ENCODE data around the gene ACTG1.
A peak's percentile ranks its signal among the peaks of the same experiment; 100 is the strongest.

ACTG1 gene

DNA sequence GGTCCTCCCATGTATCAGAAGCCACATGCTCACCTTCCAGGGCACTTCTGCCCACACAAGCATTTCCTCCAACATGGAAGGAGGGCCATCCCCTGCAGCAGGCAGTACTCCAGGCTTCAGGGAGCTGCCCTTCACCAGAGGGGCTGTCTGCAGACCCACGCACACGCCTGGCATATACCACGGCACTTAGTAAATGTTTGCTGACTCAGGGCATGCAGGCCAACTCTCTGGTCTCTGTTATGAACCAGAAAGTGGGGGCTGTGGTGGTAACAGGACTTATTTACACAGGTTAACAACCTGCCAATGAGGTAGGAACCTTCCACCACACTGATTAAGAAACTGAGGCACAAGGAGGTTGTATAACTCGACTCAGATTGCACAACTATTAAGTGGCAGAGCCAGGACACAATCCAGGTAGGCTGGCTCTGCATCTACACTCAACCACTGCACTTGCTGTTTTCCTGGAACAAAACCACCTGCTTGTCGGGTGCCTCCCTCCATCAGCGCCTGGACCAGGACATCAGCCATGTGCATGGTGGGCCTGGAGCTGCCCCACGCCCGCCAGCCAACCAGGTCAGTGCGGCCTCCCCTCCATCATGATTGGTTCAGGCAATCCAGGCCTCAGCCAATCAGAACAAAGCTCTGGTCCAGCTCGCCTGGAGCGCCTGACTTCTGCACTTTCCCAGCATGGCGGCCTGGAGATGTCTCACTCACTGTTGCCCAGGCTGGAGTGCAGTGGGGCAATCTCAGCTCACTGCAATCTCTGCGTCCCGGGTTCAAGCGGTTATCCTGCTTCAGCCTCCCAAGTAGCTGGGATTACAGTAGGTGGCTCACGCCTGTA, 19.2 kb downstream of the ACTG1 start:
- peaks cover 13% of the 10 kb centered on the region for H3K4me1 ChIP-seq

GRCh38 chr17:81492706-81493105, 19.9 kb downstream of the ACTG1 start:
- in situ Hi-C loops (cut with MboI; ENCODE audit: low sequenced_read_pairs), result no loop called here
- H3K9me3 ChIP-seq, result no peaks in the 10 kb centered on the region
- DNase-seq (ENCODE audit: low spot score in 2 of 2), result no peak
- H3K4me3 ChIP-seq, result no peak overlapping the region
- H3K4me1 ChIP-seq, result peaks cover 19% of the 10 kb centered on the region
- H3K27me3 ChIP-seq (ENCODE audit: low read depth), result no peaks in the 10 kb centered on the region
- H3K36me3 ChIP-seq (replicated peaks), result no peaks in the 10 kb centered on the region

More for the DNA sequence above, 19.2 kb downstream of the ACTG1 start:
- H3K9me3 ChIP-seq, result no peaks in the 10 kb centered on the region
- DNase-seq (ENCODE audit: low spot score in 2 of 2), result no peak
- H3K4me3 ChIP-seq, result no peak overlapping the region
- H3K36me3 ChIP-seq (replicated peaks), result no peaks in the 10 kb centered on the region
- H3K27me3 ChIP-seq (ENCODE audit: low read depth), result no peaks in the 10 kb centered on the region
- in situ Hi-C loops (cut with MboI; ENCODE audit: low sequenced_read_pairs), result no loop called here

DNA sequence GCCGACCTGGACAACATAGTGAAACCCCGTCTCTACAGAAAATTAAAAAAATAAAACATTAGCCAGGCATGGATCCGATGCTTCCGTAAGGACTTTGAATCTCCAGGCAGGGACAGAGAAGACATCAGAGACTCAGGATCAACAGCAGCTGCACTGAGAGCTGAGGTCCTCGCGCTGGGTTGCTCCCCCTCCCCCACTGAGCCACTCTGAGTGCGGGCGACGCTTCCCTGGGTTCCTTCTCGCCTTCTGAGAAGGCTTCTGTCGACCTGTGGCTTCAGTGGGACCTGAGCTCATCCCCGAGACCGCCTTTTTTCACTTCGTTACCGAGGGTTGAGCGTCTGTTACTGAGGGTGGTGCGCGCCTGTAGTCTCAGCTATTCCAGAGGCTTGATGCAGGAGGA, 20.4 kb downstream of the ACTG1 start:
- no peak overlapping the region for H3K4me3 ChIP-seq
- no peak for DNase-seq (ENCODE audit: low spot score in 2 of 2)
- no peaks in the 10 kb centered on the region for H3K36me3 ChIP-seq (replicated peaks)
- H3K9me3 ChIP-seq, result no peaks in the 10 kb centered on the region
- in situ Hi-C loops (cut with MboI; ENCODE audit: low sequenced_read_pairs), result no loop called here
- H3K4me1 ChIP-seq, result peaks cover 24% of the 10 kb centered on the region
- no peaks in the 10 kb centered on the region for H3K27me3 ChIP-seq (ENCODE audit: low read depth)

DNA sequence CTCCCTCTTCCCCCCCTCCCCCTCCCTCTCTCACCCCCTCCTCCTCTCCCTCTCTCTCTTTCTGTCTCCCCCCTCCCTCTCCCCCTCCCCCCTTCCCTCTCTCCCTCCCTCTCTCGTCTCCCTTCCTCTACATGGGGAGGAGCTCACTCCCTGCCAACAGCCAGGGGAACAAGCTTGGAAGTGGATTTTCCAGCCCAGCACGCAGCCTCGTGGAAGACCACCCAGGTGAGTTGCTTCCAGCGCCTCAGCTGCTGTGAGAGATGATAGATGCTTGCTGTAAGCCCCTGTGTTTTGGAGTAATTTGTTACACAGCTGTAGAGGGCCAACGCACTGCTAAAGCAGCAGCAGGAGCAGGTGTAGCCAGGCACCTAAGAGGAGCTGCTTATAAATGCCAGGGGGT, 20.8 kb downstream of the ACTG1 start:
- Histone ChIP-seq H3K27me3 (ENCODE audit: low read depth) (no peaks in the 10 kb centered on the region), H3K4me3 (no peak overlapping the region), H3K4me1 (peaks cover 28% of the 10 kb centered on the region), H3K9me3 (no peaks in the 10 kb centered on the region), H3K36me3 (replicated peaks) (no peaks in the 10 kb centered on the region)
- in situ Hi-C loops (cut with MboI; ENCODE audit: low sequenced_read_pairs), result no loop called here
- no peak for DNase-seq (ENCODE audit: low spot score in 2 of 2)

GRCh38 chr17:81491181-81491581, 21.4 kb downstream of the ACTG1 start:
- Histone ChIP-seq H3K4me1 (peaks cover 34% of the 10 kb centered on the region), H3K27me3 (ENCODE audit: low read depth) (no peaks in the 10 kb centered on the region), H3K9me3 (no peaks in the 10 kb centered on the region)

DNA sequence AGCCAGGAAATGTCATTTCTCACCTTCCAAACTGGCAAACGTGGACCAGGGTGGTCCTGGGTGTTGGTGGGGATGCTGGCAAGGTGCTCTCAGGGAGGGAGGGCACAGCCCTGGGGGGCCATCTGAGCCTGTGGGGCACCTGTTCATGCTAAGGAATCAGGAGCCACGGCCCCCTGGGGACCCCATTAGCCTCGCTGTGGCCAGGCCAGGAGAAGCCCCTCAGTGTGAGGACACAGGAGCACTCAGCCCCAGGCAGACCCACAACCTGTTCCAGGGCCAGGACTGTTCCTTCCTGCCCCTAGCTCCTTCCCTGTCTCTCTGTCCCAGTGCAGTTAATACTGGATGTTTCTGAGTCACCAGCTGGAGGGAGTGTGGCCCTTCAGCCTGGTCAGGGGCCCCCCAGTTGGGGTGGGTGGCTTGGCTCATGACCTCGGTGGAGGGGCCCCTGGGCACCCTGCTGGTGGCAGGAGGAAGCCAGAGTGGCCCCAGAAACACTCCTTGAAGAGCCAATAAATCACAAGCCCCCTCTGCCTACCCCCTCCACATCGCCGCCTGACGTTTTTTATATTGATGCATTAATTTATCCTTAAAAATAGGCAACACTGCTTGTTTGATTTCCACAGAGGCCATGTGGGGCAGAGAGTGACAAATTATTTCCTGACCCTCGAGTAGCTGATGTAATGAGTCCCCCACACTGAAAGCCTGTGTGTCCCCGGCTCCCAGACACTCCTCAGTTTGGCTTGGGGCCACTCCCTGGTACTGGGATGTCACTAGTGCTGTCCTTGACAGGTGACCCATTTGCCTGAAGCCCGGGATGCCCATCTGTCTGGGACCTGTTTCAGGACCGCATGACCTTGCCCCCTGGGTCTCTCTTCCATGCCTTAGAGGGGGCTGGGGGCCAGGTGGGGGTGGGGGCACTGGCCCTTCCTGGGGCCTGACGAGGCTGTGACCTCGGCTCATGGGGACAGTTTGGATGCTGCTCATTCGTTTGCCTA, 22.3 kb downstream of the ACTG1 start:
- peaks cover 41% of the 10 kb centered on the region for H3K4me1 ChIP-seq
- in situ Hi-C loops (cut with MboI; ENCODE audit: low sequenced_read_pairs), result loop anchor here (10.0 kb wide), 1 partner anchor 95 kb away; the partner anchor contains the start of gene BAHCC1
- H3K4me3 ChIP-seq, result no peak overlapping the region
- no peaks in the 10 kb centered on the region for H3K9me3 ChIP-seq
- no peaks in the 10 kb centered on the region for H3K36me3 ChIP-seq (replicated peaks)
- H3K27me3 ChIP-seq (ENCODE audit: low read depth), result no peaks in the 10 kb centered on the region
- DNase-seq (ENCODE audit: low spot score in 2 of 2), result no peak

More at GRCh38 chr17:81491181-81491581, 21.4 kb downstream of the ACTG1 start:
- no peak for DNase-seq (ENCODE audit: low spot score in 2 of 2)
- Histone ChIP-seq H3K4me3 (no peak overlapping the region), H3K36me3 (replicated peaks) (no peaks in the 10 kb centered on the region)
- in situ Hi-C loops (cut with MboI; ENCODE audit: low sequenced_read_pairs), result no loop called here

- DNase-seq (ENCODE audit: low spot score in 2 of 2), result peak; percentile 21 to 66
- Histone ChIP-seq H3K4me3 (no peak overlapping the region), H3K36me3 (replicated peaks) (no peaks in the 10 kb centered on the region), H3K9me3 (no peaks in the 10 kb centered on the region), H3K27me3 (ENCODE audit: low read depth) (no peaks in the 10 kb centered on the region), H3K4me1 (peaks cover 47% of the 10 kb centered on the region)
- in situ Hi-C loops (cut with MboI; ENCODE audit: low sequenced_read_pairs), result loop anchor here (10.0 kb wide), 1 partner anchor 95 kb away; the partner anchor contains the start of gene BAHCC1
Measured at GRCh38 chr17:81489012-81489997, 23.3 kb downstream of the ACTG1 start.

DNA sequence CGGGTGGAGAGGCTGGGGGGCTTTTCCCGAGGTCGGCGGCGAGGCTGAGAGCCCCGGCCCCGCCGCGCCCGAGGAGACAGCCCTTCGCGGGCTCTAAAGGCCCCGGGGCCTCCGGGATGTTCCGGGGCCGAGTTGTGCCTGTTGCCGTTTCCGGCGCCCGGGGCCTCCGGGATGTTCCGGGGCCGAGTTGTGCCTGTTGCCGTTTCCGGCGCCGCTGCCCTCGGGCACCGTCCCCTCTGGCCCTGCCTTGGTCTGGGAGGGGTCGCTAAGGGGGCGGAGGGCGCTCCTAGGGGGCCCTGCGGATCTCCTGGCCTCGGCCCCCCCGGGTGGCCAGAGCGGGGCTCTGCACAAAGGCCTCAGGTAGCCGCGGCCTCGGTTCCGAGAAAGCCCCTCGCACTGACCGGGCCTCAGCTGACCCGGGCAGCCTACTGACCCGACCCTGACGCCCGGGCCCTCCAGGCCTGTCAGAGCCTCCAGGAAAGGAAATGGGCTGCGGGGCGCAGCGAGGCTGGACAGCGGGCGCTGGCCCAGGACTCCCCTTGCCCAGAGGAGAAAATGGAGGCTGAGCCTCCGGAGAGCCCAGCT, 24.2 kb downstream of the ACTG1 start:
- peak overlapping the region; percentile 44 for H3K4me3 ChIP-seq
- no peaks in the 10 kb centered on the region for H3K27me3 ChIP-seq (ENCODE audit: low read depth)
- in situ Hi-C loops (cut with MboI; ENCODE audit: low sequenced_read_pairs), result loop anchor here (10.0 kb wide), 1 partner anchor 94 kb away; the partner anchor contains the start of gene BAHCC1
- no peaks in the 10 kb centered on the region for H3K9me3 ChIP-seq
- H3K4me1 ChIP-seq, result peaks cover 51% of the 10 kb centered on the region
- H3K36me3 ChIP-seq (replicated peaks), result no peaks in the 10 kb centered on the region
- no peak for DNase-seq (ENCODE audit: low spot score in 2 of 2)

- in situ Hi-C loops (cut with MboI; ENCODE audit: low sequenced_read_pairs), result loop anchor here (10.0 kb wide), 1 partner anchor 93 kb away; the partner anchor contains the start of gene BAHCC1
- H3K9me3 ChIP-seq, result no peaks in the 10 kb centered on the region
- peak; percentile 73 to 85 for DNase-seq (ENCODE audit: low spot score in 2 of 2)
Measured at GRCh38 chr17:81487487-81488275, 24.9 kb downstream of the ACTG1 start.

DNA sequence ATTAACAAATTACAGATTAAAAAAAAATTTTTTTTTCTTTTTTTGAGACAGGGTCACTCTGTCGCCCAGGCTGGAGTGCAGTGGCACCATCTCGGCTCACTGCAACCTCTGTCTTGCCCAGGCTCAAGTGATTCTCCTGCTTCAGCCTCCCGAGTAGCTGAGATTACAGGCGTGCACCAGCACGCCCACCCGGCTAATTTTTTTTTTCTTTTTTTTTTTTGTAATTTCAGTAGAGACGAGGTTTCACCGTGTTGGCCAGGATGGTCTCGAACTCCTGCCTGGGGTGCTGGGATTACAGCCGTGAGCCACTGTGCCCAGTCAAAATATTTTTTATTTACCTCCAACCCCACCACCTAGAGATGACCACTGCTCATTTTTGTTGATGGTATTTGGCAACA, 25.5 kb downstream of the ACTG1 start:
- Histone ChIP-seq H3K36me3 (replicated peaks) (no peaks in the 10 kb centered on the region), H3K4me1 (peaks cover 51% of the 10 kb centered on the region), H3K9me3 (no peaks in the 10 kb centered on the region), H3K4me3 (no peak overlapping the region; the same call in 1 of the 2 replicates), H3K27me3 (ENCODE audit: low read depth) (no peaks in the 10 kb centered on the region)
- in situ Hi-C loops (cut with MboI; ENCODE audit: low sequenced_read_pairs), result loop anchor here (10.0 kb wide), 1 partner anchor 92 kb away; the partner anchor contains the start of gene BAHCC1
- no peak for DNase-seq (ENCODE audit: low spot score in 2 of 2)

More at GRCh38 chr17:81487487-81488275, 24.9 kb downstream of the ACTG1 start:
- Histone ChIP-seq H3K4me1 (peaks cover 51% of the 10 kb centered on the region), H3K27me3 (ENCODE audit: low read depth) (no peaks in the 10 kb centered on the region), H3K36me3 (replicated peaks) (no peaks in the 10 kb centered on the region), H3K4me3 (peak overlapping the region; percentile 44)

- H3K4me3 ChIP-seq, result no peak overlapping the region
- H3K4me1 ChIP-seq, result peaks cover 51% of the 10 kb centered on the region
- no peaks in the 10 kb centered on the region for H3K27me3 ChIP-seq (ENCODE audit: low read depth)
- DNase-seq (ENCODE audit: low spot score in 2 of 2), result peak; percentile 57 to 72
- no peaks in the 10 kb centered on the region for H3K9me3 ChIP-seq
- H3K36me3 ChIP-seq (replicated peaks), result no peaks in the 10 kb centered on the region
- in situ Hi-C loops (cut with MboI; ENCODE audit: low sequenced_read_pairs), result loop anchor here (10.0 kb wide), 1 partner anchor 92 kb away; the partner anchor contains the start of gene BAHCC1
Measured at GRCh38 chr17:81486199-81486810, 26.3 kb downstream of the ACTG1 start.
